ENCODE measurements around the gene PZP.

GRCh38 chr12:9122091-9122609, 86.0 kb downstream of the PZP start:
- TF ChIP-seq POLR2A (IDR thresholded peaks at IDR 0.05) (no peak), CTCF (IDR thresholded peaks at IDR 0.05) (no peak)

Data from stomach (tissue), 4 donors.